Urothelium cell line (cell line): Measurements from ENCODE around the gene MRPS18B.
"Not testable (repeated sequence)": the region's sequence is repeated elsewhere in the genome, so short reads cannot be mapped to it uniquely, and the experiment has no call there.

ENCODE experiments used
- DNase-seq: peaks from one replicate; pipeline ENCODE4 v3.0.0; 2011; ENCODE audit warnings: low spot score, mixed read lengths
- FAIRE-seq: peaks from 2 replicates; lab custom pipeline; 2011; peaks lifted over from hg19 to GRCh38; lab: Jason Lieb, UNC

Gene MRPS18B

GRCh38 chr6:30617565-30618269, at the start of gene MRPS18B:
TSS of gene MRPS18B (plus strand) at chr6:30617840. CDS start at chr6:30617866, 26 bp downstream.
- FAIRE-seq: peak; percentile 50
- peak; percentile 93 for DNase-seq

GRCh38 chr6:30568245-30568644, 49.4 kb upstream of the MRPS18B start:
- DNase-seq (no peak), FAIRE-seq (no peak)

GRCh38 chr6:30570263-30570662, 47.4 kb upstream of the MRPS18B start:
- DNase-seq: no peak
- FAIRE-seq: no peak

GRCh38 chr6:30570740-30571074, 46.9 kb upstream of the MRPS18B start:
- DNase-seq (peak; percentile 15), FAIRE-seq (no peak)

GRCh38 chr6:30571075-30571761, 46.4 kb upstream of the MRPS18B start, which contains the start of gene ABCF1:
TSS of gene ABCF1 (plus strand) at chr6:30571442. CDS start at chr6:30571488, 46 bp downstream.
- peak; percentile 99 for DNase-seq
- FAIRE-seq: peak; percentile 91

GRCh38 chr6:30571762-30572082, 45.9 kb upstream of the MRPS18B start:
- FAIRE-seq (no peak), DNase-seq (no peak)

GRCh38 chr6:30572148-30572547, 45.5 kb upstream of the MRPS18B start:
- no peak for FAIRE-seq
- DNase-seq: no peak

GRCh38 chr6:30573113-30573512, 44.5 kb upstream of the MRPS18B start:
- DNase-seq (no peak), FAIRE-seq (no peak)

- FAIRE-seq: no peak
- no peak for DNase-seq
Observed at GRCh38 chr6:30578051-30578450, 39.6 kb upstream of the MRPS18B start.

- FAIRE-seq (no peak), DNase-seq (no peak)
Observed at GRCh38 chr6:30583921-30584320, 33.7 kb upstream of the MRPS18B start.

- no peak for FAIRE-seq
Observed at GRCh38 chr6:30589754-30590358, 27.8 kb upstream of the MRPS18B start.

GRCh38 chr6:30590509-30590908, 27.1 kb upstream of the MRPS18B start:
- DNase-seq (no peak), FAIRE-seq (no peak)

More at GRCh38 chr6:30589754-30590358, 27.8 kb upstream of the MRPS18B start:
- no peak for DNase-seq

- no peak for DNase-seq
- no peak for FAIRE-seq
Observed at GRCh38 chr6:30591008-30591407, 26.6 kb upstream of the MRPS18B start.

- no peak for FAIRE-seq
- DNase-seq: no peak
Observed at GRCh38 chr6:30592287-30592686, 25.4 kb upstream of the MRPS18B start.

- FAIRE-seq: not testable (repeated sequence)
- DNase-seq: peak; percentile 70
Observed at GRCh38 chr6:30597315-30598144, 20.1 kb upstream of the MRPS18B start.

GRCh38 chr6:30598912-30599624, 18.6 kb upstream of the MRPS18B start:
- FAIRE-seq: no peak
- DNase-seq: no peak

- DNase-seq: no peak
- FAIRE-seq: no peak
Observed at GRCh38 chr6:30599625-30600324, 17.9 kb upstream of the MRPS18B start.

GRCh38 chr6:30600451-30600961, 17.1 kb upstream of the MRPS18B start:
- FAIRE-seq: no peak

GRCh38 chr6:30601436-30601814, 16.2 kb upstream of the MRPS18B start:
- FAIRE-seq: no peak

More at GRCh38 chr6:30600451-30600961, 17.1 kb upstream of the MRPS18B start:
- DNase-seq: no peak

More at GRCh38 chr6:30601436-30601814, 16.2 kb upstream of the MRPS18B start:
- DNase-seq: no peak
